GM21447 (cell line): ENCODE measurements around the gene HSPD1.
A peak's percentile ranks its signal among the peaks of the same experiment; 100 is the strongest.

Experiments used
- ATAC-seq: cut with Tn5 transposase; IDR thresholded peaks from one replicate; pipeline ENCODE4 v1.9.1; 2021; ENCODE audit not compliant: unreplicated experiment

Gene HSPD1

DNA sequence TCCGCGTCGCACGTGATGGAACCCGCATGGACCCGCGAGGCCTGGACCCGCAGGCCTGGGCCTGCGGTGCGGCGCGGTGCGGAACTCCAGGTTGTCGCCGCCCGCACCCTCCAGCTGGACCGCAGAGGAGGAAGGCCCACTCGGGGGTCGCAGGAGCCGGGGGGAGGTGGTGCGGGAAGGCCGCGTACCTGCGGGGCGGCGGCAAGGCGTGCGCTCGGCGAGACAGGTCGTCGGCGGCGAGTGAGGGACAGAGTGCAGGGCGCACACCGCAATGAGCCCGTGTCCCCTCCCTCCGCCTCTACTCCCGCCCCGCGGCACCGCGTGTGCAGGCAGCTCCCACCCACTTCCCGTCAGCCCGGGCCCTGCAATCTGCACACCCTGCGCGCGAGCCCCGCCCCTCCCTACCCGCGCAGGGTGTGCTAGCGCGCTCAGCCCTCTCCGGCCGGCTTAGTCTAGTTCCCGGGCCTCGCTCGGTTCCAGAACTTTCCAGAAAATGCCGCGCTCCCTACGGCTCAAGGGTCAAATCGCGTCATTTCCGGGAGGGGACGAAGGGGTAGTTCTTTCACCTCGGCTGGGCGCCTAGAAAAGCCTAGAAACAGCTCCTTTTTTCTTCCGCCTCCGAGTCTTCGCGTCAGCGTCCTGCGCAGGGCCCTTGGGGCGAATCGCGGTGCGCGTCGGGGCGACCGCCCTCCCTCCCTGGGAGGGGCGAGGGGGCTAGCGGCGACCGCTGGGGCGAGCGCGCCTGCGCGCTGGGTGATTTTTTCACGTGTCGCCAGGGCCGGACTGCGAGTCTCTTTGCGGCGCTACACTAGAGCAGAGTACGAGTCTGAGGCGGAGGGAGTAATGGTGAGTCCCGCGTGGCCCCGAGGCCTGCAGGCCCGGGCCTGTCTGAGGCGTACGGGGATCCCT lies at the start of gene HSPD1, which contains the start of gene HSPE1:
TSS of gene HSPD1 (minus strand) at position 247 of the 909 bp plus-strand sequence. CDS start 992 bp downstream, outside the sequence.
TSS of gene HSPE1 (plus strand) at position 786 of the 909 bp plus-strand sequence. CDS start at position 844, 58 bp downstream.
- ATAC-seq: peak; percentile 72

DNA sequence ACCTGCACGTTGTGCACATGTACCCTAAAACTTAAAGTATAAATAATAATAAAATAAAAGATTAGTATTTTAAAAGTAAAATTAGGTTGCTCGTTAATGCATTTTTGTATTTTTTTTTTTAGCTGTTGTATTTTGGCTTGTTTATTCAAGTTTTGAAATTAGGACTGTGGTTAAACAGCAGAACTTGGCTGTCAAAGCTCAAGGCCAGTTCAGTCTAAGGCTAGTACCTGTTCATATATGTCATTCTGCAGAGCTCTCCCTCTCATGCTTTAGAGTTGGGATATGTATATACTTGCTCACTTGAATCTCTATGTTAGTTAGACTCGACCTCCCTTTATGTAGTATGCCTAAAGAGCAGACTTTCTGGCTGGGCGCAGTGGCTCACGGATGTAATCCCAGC lies 48.9 kb upstream of the HSPD1 start:
- ATAC-seq: no peak

DNA sequence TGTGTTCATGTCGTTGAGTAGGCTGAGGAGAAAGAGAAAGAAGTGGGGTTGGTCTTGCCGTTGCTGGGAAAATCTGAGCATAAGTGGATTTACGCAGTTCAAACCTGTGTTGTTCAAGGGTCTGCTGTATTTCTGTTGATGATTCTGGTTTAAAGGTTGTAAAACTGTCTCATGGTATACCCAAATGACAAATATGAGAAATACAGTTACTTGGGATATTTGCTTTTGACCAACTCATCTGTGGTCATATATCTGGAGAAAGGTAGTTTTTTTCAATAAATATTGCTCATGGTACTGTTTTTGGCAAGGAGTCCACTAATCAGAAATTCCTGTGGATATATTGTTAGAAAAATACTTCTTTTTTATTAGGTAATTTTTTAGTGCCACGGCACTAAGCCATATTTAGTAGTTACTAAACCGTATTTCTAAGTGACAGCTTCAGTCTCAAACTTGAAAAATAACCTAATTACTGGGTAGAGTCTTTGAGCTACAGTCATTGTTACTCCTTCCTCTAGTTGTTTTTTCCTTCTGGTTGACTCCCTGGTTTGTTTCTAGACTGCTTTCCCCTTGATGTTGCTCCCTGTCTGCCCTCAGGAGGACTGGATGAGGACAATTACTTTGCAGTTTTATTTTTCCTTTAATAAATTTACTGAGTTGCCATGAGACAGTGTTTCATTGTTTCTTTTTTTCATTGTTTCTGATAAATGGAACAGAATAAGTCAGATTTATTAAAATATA lies 47.7 kb upstream of the HSPD1 start:
- no peak for ATAC-seq

DNA sequence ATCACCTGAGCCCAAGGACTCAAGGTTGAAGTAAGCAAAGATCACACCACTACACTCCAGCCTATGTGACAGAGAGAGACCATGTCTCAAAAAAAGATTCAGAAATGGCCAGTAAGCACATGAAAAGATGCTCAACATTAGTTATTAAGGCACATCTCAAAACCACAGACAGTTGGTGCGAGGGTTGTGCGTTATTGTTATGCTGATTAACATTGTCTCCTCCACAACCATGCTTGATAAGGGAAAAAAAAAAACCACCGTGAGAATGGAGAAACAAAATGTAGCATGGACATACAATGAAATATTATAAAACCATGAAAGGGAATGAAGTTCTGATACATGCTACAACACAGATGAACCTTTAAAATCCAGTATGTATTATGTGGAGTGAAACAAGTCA lies 43.6 kb upstream of the HSPD1 start:
- ATAC-seq: no peak

DNA sequence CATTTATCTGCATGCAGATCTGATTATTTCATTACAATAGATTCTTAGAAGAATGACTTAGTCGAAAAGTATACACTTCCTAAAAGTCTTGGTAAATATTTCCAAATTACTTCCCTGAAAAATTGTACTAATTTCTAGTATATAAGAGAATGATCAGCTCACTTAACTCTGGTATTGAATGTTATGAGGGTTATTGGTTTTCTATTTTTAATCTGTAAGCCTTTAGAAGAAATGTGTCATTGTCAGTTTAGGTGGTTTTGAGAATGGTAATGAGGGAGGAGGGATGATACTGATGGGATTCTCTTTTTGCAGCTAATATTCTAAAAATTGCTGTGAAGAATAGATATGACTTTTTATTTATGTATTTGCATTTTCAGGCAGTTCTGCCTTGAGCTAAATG lies 40.1 kb upstream of the HSPD1 start:
- no peak for ATAC-seq

DNA sequence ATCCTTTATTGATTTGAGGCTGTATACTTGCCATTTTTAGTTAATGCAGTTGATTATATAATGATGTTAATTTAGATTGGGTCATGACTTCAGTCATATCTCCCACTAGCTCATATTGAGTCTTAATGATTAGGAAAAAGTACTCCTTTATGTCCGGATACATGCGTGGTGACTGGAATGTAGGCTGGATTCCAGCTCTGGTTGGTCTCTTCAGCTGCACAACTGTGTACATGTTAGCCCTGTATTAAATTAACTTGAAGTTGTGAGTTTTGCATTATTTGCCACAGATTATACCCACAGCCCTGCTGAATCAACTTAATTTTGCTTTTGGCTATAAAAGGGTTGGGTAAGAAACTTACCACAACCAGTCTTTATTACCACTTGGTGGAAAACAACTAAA lies 38.8 kb upstream of the HSPD1 start:
- ATAC-seq: no peak

DNA sequence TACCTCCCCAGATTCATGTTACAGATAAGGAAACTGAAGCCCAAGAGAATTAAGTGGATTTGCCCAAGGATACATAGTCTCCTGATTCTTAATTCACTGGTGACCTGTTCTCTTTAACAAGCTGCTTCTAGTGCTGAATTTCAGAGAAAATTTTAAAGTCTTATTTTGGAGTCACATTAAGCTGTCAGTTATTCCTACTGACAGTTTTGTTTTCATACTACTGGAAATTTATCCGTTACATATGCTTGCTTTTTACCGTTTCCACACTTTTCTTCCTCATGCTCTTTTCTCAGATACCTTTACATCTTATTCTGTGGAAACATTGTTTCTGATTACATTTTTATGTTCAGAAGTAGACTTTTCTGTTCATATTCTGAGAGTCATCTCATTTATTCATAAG lies 17.5 kb upstream of the HSPD1 start:
- ATAC-seq: no peak

DNA sequence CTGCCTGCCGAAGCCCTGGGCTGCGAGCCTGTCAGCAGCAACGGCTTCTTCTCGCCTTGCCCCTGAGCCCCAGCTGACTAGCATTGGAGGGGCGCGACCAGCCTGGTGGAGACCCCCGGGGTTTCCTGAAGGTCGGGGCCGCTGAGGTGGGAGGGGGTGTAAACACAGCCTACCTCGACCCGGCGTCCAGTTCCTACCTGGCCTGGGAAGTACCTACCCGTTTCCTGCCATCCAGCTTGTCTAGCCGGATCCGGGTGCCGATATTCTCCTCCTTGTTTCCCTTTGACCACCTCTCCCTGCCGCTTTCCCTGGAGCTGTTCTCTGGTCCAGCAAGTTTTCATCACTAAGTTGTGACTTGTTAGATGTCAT lies 16.7 kb upstream of the HSPD1 start:
- ATAC-seq: peak; percentile 24

DNA sequence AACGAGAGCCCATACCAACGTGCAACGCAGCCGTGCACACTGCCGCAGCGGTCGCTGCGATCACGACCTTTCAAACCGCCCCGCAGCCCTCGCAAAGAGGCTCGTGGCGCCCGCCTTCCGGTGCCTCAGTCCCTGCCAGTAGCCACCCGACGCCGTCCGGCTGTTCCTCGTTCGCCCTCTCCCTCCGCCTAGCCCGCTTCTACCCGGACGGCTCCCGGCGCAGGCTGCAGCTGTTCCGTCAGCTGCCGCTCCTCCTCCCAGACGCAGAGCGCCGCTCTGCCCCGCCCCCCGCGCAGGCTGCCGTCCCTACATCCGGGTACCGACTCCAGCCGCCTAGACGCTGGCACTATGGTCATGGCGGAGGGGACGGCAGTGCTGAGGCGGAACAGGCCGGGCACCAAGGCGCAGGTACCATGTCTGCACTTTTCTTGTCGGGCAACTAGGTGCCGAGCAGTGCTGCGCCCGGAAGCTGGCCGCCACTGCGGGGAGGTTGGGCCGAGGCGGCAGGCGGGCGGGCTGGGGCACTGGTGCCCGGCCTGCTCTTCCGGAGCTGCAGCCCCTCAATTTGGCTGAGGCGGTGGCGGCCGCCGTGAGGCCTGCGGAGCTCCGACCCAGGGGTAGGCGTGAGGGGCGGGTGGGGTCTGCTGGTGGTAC lies 16.2 kb upstream of the HSPD1 start, which contains the start of gene MOB4:
TSS of gene MOB4 (plus strand) at position 328 of the 654 bp plus-strand sequence. CDS start at position 349, 21 bp downstream.
- ATAC-seq: peak; percentile 94

DNA sequence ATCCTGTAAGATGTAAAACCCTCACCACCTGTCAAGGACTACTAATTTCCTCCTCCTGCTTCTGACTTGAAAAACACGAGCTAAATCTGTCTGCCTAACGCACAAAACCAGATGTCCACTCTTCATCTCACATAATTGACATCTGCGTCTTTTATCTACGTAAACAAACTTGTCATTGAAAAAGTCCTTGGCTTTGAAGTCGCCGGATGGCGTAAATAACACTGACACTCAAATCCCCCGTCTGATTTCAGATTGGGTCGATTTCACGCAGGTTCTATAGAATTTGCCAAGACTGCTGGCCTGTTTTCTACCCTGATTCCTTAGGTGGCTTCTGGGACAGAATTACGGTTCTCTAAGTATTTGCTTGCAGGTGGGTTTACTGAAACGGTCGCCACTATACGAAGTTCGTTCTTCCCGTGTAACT lies 15.7 kb upstream of the HSPD1 start:
- peak; percentile 17 for ATAC-seq

DNA sequence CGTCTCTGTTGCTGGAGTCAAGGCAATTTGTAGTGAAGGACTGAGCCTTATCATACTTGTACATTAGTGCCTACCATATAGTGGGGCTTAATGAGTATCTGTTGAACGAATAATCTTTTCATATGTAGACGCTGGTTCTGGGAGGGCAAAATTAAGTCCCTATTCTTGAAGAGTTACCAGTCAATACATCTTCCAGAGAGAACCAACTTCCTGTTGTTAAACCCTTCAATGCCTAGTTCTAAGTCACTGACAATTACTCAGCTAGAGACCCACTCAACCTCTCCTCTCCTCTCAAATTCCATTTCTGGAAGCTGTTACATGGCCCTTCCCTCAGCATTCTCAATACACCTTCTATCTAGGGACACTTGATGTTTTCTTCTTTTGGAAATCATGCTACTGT lies 15.1 kb upstream of the HSPD1 start:
- ATAC-seq: no peak

DNA sequence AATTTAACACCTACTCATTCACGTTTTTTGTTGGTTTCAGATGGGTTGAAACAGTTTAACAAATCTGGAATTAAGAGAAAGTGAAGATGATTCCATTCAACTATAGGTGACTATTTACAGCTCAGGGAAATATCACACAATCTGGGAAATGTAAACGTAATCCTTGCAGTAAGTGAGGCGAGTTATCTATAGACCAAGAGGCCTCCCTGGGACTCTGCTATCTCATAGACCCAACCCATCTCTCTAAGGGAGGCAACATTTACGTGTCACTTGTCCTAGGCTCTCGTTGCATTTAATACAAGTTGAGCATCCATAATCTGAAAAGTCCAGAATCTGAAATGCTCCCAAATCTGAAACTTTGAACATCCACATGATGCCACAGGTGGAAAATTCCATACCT lies 14.3 kb upstream of the HSPD1 start:
- no peak for ATAC-seq

DNA sequence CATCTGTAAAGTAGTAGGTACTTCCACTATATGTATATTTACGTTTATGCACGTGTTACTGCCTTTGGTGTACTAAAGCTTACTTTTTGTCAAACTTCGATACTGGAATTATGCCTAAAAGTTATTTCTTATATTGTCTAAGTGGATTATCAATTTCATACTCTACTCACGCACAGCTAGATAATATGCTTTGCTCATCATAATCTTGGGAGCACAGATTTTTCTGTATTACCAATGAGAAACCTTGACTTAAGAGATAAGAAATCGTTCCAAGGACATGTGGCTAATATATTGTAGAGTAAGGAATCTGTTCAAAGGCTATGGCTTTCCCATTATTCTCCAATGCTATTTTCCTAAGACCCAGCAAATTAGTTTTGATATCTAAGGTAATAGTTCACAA lies 7.0 kb upstream of the HSPD1 start:
- no peak for ATAC-seq

DNA sequence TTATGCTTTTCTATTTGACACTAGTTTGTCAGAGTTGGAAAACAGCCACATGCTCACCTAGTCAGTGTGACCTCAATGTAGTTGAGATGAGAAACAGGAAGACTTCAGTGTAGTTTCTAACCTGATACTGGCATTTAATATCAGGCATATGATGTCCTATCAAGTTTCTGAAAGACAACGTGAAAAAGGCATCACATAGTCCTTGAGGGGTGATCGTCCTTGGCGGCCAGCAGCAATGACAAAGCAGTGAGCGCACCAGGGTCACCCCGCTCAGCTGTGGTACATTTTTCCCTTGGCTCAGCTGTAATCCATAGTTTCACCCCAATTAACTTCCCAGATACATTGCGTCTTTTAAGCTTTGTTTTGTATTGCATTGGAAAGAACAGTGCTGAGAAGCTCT lies 4.9 kb upstream of the HSPD1 start:
- no peak for ATAC-seq

DNA sequence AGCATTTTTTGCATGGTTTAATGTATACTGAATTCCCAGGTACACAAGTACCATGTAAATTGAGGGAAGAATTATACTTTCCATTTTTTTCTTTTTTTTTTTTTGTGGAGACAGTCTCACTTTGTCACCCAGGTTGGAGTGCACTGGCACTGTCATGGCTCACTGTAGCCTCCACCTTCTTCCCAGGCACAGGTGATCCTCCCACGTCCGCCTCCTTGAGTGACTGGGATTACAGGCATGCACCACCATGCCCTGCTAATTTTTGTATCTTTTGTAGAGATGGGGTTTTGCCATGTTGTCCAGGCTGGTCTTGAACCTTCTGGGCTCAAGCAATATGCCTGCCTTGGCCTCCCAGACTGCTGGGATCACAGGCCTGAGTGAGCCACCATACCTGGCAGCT lies 4.4 kb upstream of the HSPD1 start:
- ATAC-seq: no peak

DNA sequence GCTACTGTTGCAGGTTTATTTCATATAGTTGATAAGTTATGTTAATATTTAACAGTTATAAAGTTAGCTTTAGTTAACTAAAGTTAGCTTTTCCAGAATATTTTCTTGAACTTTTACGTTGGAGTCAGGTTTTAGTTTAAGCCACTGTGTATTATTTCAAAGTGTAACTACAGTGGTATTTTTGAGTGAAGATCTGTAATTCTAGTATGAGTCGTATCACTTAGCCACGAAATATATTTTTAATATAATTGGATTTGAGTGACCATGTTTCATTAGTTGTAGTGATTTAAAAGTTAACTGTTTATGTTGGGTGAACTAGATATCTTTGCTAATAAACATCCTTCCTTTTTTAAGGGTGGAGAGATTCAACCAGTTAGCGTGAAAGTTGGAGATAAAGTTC lies 3.0 kb upstream of the HSPD1 start:
- no peak for ATAC-seq

DNA sequence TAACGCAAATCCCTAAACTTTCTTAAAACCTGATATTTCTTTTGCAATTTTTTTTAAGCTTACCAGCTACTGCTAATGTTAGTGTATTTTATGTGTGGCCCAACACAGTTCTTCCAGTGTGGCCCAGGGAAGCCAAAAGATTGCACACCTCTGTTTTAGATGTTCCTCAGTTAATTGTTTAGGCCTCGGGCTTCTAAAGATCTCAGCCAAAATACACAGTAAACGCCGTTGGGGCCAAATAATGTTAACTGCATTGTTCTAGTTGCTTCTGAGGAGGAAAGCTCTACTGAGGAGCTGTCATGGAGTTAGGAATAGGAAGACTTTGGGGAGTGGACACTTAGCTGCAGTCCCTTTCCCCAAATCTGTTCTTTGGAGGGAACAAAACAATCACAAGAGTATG lies 2.6 kb upstream of the HSPD1 start:
- ATAC-seq: no peak

DNA sequence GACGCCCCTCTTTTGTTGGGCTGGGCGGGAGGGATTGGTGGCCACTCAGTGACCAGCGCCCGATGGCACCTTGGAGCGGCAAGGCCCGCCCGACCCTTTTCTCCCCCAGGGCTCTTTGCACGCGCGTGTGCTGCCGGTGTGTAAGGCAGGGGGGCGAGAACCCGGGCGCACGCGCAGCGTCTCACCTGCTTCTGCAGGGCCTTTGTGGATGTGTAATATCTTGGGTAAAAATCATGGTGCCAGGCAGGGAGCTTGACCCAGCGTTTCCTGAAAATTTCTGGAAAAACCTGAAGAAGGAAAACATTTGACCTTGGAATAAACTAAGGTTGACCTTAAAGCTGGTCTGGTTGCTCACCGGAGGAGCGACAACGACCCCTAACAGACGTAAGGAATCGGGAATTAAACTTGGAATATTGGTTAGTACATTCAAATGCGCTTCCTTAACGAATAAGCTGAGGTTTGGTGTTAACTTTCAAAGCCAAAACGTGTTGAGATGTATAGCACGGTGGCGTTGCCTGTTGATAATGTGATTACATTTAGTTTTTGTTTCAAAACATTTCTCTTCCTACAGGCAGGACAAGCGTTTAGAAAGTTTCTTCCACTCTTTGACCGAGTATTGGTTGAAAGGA lies 977 bp upstream of the HSPD1 start:
- peak; percentile 4 for ATAC-seq

DNA sequence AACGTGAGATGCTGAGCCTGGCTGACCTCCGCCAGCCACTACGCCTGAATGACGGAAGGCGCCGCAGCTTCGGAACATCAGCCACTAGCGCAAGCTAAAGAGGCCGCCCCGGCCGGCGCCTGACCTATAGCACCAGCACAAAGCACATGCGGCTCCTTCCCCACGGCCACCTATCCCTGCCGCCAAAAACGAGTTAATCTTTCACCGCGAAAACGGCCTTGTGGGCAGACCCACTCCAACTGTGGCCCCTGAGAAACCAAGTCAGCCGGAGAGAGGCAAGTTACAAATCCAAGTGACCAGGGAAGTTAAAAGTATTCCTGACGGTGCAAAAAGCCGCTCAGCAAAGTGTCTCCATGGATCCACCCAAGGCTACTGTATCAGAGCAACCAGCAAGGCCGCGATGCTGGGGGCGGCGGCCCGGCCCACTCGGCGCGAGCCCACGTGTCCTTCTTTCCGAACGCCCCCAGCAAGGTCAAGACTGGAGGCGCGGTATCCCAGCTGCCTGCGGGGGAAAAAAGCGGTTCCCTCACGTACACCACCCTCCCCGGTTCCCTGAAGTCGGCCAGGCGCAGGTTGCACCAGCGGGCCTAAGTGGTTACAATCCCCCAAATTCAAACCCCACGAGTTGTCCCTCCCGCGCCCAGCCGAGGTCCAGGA lies 575 bp downstream of the HSPD1 start:
- peak; percentile 32 for ATAC-seq

DNA sequence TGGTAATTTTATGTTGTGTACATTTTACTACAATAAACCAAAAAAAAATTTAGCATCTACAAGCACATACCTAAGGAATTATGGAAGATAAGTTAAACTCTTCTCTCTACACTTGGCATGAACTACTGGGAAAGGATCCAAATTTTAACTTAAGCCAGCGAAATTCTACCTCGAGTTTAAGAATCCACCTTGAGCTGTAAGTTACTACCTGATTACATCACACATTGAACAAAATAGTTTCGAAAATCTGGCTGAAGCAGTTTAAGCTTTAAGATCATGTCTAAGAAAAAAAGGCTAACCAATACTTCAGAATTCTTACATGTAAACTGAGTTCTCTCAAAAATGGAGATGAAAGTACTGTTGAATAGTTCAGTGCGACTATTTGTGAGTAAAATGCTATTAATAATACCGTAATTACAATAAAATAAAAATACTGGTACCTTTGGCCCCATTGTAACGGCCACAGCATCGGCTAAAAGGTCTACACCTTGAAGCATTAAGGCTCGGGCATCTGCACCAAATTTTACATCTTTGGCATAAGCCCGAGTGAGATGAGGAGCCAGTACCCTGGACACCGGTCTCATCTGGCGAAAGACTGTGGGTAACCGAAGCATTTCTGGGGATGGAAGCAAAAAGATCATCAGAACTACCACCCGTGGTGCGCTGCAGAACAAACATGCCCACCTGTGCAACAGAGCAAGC lies 1.3 kb downstream of the HSPD1 start:
- ATAC-seq: no peak
